PC-3 (cell line): ENCODE measurements around the gene ARHGAP25.

Experiments
- EZH2 ChIP-seq: fragments of 300-600 bp; sonication (generic); IDR thresholded peaks from one replicate; pipeline ENCODE4 v1.6.1; 2017; ENCODE audit warnings: antibody characterized with exemption, mild to moderate bottlenecking, low read length; ENCODE audit not compliant: unreplicated experiment
- TF ChIP-seq, protein P1 (sequence below): fragments of 300-600 bp; sonication (generic); conservative IDR thresholded peaks from 2 replicates; pipeline ENCODE4 v1.5.1; 2017; ENCODE audit warnings: antibody characterized with exemption, low read depth, mild to moderate bottlenecking, low read length

DNA sequence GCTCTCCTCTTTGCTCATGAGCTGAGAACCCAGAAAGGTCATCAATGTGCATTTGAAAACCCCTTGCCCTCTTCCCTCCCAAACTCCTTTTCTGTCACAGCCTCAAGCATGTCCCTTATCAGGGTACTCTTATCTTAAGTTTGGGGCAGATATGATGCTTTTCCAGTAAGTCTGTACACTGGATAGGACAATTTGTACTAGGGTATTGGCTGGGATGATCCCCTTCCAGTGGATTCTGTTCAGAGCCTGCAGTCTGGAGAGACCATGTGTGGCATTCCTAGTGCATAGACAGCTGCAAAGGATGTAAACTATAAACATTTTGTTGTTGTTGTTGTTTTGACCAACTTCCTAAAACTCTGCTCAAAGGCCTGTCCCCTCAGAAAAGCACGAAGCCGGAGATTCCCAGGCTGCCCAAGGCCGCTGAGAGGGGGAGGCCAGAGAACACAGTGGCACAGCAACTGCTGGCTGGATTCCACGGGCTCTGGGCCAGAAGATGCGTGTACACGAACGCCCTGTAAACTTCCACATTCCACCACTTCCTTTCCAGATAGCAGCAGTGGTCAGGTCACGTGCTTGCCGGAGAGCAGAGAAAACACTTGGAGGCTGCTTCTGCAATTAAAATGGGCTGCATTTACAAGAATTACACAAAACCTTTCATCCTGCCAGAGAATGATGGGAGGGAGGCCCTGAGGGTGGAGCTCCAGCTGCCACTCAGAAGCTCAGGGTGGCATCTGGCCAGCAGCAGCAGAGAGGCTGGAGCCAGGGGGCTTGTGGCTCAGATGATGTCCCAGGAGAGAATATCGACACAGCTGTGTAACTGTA lies 94.5 kb downstream of the ARHGAP25 start:
- TF ChIP-seq, protein P1, sequence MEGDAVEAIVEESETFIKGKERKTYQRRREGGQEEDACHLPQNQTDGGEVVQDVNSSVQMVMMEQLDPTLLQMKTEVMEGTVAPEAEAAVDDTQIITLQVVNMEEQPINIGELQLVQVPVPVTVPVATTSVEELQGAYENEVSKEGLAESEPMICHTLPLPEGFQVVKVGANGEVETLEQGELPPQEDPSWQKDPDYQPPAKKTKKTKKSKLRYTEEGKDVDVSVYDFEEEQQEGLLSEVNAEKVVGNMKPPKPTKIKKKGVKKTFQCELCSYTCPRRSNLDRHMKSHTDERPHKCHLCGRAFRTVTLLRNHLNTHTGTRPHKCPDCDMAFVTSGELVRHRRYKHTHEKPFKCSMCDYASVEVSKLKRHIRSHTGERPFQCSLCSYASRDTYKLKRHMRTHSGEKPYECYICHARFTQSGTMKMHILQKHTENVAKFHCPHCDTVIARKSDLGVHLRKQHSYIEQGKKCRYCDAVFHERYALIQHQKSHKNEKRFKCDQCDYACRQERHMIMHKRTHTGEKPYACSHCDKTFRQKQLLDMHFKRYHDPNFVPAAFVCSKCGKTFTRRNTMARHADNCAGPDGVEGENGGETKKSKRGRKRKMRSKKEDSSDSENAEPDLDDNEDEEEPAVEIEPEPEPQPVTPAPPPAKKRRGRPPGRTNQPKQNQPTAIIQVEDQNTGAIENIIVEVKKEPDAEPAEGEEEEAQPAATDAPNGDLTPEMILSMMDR = no peak
- no peak for TF ChIP-seq EZH2
